Lower leg skin (tissue), 3 donors: Measurements from ENCODE around the gene MEOX1.

Experiments
- POLR2A ChIP-seq, 2 donors: fragments of 450-650 bp; IDR thresholded peaks; one replicate each; pipeline ENCODE4 v1.6.1; 2016 to 2017; ENCODE audit warnings: antibody characterized with exemption in 2 of 2, mild to moderate bottlenecking in 1 of 2, moderate library complexity in 1 of 2
- TF ChIP-seq, protein P1 (sequence below), 3 donors: fragments of 450-650 bp; IDR thresholded peaks; one replicate each; pipeline ENCODE4 v1.5.1; 2016; ENCODE audit warnings: antibody characterized with exemption in 3 of 3, mild to moderate bottlenecking in 3 of 3, moderate library complexity in 2 of 3

DNA sequence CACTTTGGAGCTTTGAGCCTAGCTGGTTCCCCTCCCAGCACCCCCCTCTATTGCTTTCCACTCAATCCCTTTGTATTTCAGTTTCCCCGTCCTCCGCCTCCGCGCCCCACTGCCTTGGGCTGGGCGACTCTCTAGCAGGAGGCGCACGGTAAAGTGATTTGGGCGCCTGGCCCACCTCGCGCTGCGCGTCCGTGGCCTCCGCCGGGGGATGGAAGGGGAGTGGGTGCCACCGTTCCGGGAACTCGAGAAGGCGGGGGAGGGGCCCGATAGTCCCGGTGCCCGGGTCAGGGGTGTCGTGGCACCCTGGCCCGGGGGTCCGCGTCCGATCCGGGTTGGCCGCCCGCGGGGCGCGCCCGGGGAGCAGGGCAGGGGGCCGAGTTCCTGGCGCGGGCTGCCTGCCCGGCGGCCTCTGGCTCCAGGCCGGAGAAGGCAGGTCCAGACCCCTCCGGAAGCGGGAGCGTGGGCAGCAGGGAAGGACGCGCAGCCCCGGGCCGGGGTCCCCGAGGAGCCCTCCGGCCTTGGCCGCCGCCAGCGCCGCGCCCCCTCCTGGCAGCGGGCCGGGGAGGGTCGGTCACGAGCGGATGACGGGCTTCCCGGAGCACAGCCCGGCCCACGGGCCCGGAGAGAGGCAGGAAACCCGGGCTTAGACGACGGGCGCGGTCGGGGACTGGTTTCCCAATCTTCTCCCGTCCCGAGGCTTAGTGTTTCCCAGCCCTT lies 15.8 kb downstream of the MEOX1 start:
- TF ChIP-seq, protein P1, sequence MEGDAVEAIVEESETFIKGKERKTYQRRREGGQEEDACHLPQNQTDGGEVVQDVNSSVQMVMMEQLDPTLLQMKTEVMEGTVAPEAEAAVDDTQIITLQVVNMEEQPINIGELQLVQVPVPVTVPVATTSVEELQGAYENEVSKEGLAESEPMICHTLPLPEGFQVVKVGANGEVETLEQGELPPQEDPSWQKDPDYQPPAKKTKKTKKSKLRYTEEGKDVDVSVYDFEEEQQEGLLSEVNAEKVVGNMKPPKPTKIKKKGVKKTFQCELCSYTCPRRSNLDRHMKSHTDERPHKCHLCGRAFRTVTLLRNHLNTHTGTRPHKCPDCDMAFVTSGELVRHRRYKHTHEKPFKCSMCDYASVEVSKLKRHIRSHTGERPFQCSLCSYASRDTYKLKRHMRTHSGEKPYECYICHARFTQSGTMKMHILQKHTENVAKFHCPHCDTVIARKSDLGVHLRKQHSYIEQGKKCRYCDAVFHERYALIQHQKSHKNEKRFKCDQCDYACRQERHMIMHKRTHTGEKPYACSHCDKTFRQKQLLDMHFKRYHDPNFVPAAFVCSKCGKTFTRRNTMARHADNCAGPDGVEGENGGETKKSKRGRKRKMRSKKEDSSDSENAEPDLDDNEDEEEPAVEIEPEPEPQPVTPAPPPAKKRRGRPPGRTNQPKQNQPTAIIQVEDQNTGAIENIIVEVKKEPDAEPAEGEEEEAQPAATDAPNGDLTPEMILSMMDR (IDR thresholded peaks at IDR 0.05), result no peak
- TF ChIP-seq POLR2A (IDR thresholded peaks at IDR 0.05), result no peak
